ENCODE data around the gene METTL6. TPM values are rescaled to one million over a fixed set of nuclear protein-coding genes. Genes with fewer than 3 reads are reported as not detected.

The METTL6 gene
- total RNA-seq, 1 donor from 2014 or later: 13.8 TPM

- no peak for TF ChIP-seq CTCF (IDR thresholded peaks at IDR 0.05)
- TF ChIP-seq POLR2AphosphoS5 (IDR thresholded peaks at IDR 0.05; ENCODE audit: insufficient read depth in 1 of 2, low read depth in 1 of 2): no peak
- no peak for TF ChIP-seq POLR2A (IDR thresholded peaks at IDR 0.05)
- no peaks in the 10 kb centered on the region for H3K36me3 ChIP-seq
- no peak overlapping the region for H3K4me3 ChIP-seq
- intact Hi-C loops (cut with DNase I): no loop called here
- no peak overlapping the region for H3K27ac ChIP-seq
- DNase-seq (ENCODE audit: extremely low spot score in 2 of 2): no peak
- H3K27me3 ChIP-seq: no peaks in the 10 kb centered on the region
- no peaks in the 10 kb centered on the region for H3K4me1 ChIP-seq
- no peaks in the 10 kb centered on the region for H3K9me3 ChIP-seq
These were observed 42.9 kb upstream of the METTL6 start for GRCh38 chr3:15470261-15470660.

GRCh38 chr3:15467227-15468181 lies 40.2 kb upstream of the METTL6 start:
- H3K36me3 ChIP-seq: no peaks in the 10 kb centered on the region
- H3K4me1 ChIP-seq: no peaks in the 10 kb centered on the region
- no peak overlapping the region for H3K4me3 ChIP-seq
- no peaks in the 10 kb centered on the region for H3K27me3 ChIP-seq
- no peak for DNase-seq (ENCODE audit: extremely low spot score in 2 of 2)
- TF ChIP-seq POLR2AphosphoS5 (IDR thresholded peaks at IDR 0.05; ENCODE audit: insufficient read depth in 1 of 2, low read depth in 1 of 2) (no peak), CTCF (IDR thresholded peaks at IDR 0.05) (no peak), POLR2A (IDR thresholded peaks at IDR 0.05) (no peak)
- no peak overlapping the region for H3K27ac ChIP-seq
- H3K9me3 ChIP-seq: no peaks in the 10 kb centered on the region
- intact Hi-C loops (cut with DNase I): no loop called here

GRCh38 chr3:15465876-15466585 lies 38.7 kb upstream of the METTL6 start:
- no peak for DNase-seq (ENCODE audit: extremely low spot score in 2 of 2)
- intact Hi-C loops (cut with DNase I): no loop called here

GRCh38 chr3:15462451-15462850 lies 35.1 kb upstream of the METTL6 start:
- Histone ChIP-seq H3K27ac (no peak overlapping the region), H3K36me3 (no peaks in the 10 kb centered on the region), H3K4me1 (no peaks in the 10 kb centered on the region), H3K9me3 (no peaks in the 10 kb centered on the region), H3K4me3 (no peak overlapping the region), H3K27me3 (no peaks in the 10 kb centered on the region)
- intact Hi-C loops (cut with DNase I): no loop called here
- no peak for TF ChIP-seq POLR2A (IDR thresholded peaks at IDR 0.05)
- no peak for TF ChIP-seq POLR2AphosphoS5 (IDR thresholded peaks at IDR 0.05; ENCODE audit: insufficient read depth in 1 of 2, low read depth in 1 of 2)
- TF ChIP-seq CTCF (IDR thresholded peaks at IDR 0.05): no peak
- no peak for DNase-seq (ENCODE audit: extremely low spot score in 2 of 2)

More at GRCh38 chr3:15465876-15466585, 38.7 kb upstream of the METTL6 start:
- H3K9me3 ChIP-seq: no peaks in the 10 kb centered on the region
- no peaks in the 10 kb centered on the region for H3K27me3 ChIP-seq
- H3K36me3 ChIP-seq: no peaks in the 10 kb centered on the region
- TF ChIP-seq CTCF (IDR thresholded peaks at IDR 0.05): no peak
- TF ChIP-seq POLR2AphosphoS5 (IDR thresholded peaks at IDR 0.05; ENCODE audit: insufficient read depth in 1 of 2, low read depth in 1 of 2): no peak
- no peak for TF ChIP-seq POLR2A (IDR thresholded peaks at IDR 0.05)
- no peaks in the 10 kb centered on the region for H3K4me1 ChIP-seq
- H3K27ac ChIP-seq: no peak overlapping the region
- H3K4me3 ChIP-seq: no peak overlapping the region
